CD4-positive, alpha-beta T cell treated with Interferon gamma for 1 hour (primary cell): ENCODE results near the gene COG2.
A peak's percentile ranks its signal among the peaks of the same experiment; 100 is the strongest.
"Not testable (repeated sequence)": the region's sequence is repeated elsewhere in the genome, so short reads cannot be mapped to it uniquely, and the experiment has no call there.

ENCODE experiments used
- DNase-seq: peaks from one replicate; pipeline ENCODE4 v3.0.0-alpha.2; 2020

COG2 gene, protein sequence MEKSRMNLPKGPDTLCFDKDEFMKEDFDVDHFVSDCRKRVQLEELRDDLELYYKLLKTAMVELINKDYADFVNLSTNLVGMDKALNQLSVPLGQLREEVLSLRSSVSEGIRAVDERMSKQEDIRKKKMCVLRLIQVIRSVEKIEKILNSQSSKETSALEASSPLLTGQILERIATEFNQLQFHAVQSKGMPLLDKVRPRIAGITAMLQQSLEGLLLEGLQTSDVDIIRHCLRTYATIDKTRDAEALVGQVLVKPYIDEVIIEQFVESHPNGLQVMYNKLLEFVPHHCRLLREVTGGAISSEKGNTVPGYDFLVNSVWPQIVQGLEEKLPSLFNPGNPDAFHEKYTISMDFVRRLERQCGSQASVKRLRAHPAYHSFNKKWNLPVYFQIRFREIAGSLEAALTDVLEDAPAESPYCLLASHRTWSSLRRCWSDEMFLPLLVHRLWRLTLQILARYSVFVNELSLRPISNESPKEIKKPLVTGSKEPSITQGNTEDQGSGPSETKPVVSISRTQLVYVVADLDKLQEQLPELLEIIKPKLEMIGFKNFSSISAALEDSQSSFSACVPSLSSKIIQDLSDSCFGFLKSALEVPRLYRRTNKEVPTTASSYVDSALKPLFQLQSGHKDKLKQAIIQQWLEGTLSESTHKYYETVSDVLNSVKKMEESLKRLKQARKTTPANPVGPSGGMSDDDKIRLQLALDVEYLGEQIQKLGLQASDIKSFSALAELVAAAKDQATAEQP

DNA sequence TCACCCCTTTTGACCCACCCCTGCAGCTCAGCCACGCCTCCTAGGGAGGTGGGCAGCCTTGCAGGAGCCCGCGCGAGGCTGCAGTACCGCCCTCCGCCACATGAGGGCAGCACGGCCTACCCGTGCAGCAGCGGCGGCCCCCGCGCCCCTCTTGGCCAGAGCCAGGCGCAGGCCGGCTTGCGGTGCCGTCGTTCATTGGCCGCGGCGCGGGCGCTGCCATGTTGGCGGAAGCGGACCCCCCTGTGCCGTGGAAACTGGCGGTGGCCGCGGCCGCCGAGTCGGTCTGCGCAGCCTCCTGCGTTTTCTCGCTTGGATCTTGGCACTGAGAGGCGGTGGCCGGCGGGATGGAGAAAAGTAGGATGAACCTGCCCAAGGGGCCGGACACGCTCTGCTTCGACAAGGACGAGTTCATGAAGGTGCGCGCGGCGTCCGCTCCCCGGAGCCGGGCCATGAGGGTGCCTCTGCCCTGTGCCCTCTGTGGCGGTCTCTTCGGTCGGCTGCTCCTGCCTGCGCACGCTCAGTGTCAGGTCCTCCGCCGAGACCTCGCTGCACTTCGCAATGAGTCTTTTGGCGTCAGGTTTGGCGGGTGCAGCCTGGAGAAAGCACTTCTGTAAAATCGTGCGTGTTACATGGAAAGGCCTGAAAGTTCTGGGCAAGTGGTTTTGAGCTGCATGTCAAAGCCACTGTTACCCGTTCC, at the start of gene COG2:
COG2 (plus strand) TSS at position 219 of the 697 bp plus-strand sequence; CDS start at position 345, 126 bp downstream.
- peak; percentile 90 for DNase-seq

DNA sequence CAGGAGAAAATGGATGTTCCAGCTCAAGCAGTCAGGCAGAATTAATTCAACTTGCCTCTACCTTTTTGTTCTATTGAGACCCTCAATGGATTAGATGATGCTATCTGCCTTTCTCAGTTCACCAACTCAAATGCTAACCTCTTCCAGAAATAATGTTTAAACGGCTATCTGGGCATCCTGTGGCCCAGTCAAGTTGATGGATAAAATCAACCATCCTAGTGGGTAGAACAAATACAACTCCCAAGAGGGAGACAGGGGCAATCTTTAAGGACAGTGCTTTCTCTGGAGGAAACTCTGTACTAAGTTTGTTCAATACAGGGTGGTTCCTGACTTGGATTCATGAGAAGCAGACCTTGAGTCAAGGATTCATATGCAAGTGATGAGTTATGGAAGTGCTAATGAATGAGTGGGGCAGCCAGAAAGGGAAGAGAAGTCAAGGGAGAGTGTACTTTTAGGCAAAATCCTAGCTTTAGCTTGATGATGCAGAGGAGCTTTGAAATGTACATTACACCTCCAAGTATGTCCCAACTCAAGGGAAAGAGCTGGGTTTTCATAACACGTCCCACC, 49.4 kb upstream of the COG2 start:
- DNase-seq: no peak

DNA sequence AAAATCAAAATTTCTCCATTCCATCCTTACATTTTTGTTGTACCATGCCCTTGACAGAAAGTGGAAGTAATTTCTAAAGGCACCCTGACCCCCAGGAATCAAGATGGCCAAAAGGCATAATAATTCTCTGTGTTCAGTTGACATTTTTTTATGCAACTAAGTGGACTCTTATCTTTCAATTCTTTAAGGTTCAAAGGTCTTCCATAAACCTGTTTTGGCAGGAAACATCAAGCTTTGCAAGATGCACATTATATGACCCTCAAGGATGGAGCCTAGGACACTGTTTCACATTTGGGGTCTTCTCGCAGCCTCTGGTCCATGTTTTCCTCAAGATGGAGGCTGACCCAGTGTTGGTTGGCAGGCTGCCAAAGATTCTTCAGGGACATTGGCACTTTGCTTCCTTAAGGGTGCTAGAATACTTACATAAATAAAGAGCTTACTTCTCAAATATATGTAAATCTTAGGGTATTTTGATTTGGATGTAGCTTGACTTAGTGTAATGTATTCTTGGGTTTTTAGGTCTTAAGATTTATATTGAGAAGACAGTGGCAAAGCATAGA, 48.0 kb upstream of the COG2 start:
- no peak for DNase-seq

DNA sequence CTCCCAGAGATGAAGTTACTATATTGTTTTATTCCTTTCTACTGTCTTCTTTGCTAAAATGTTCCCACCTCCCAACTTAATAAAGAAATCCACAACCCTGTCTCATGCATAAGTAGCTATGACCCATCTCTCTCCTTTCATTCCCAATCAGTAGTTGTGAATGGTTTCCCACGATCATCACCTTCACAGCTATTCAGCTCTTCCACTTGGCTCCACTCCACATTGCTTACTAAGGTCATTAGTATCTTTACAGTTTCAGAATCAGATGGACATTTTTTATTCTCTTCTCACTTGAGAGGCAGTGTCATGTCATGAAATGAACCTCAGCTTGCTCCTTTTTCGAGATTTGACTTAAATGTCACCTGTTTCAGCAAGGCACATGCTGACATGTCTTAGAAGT, 47.1 kb upstream of the COG2 start:
- no peak for DNase-seq

DNA sequence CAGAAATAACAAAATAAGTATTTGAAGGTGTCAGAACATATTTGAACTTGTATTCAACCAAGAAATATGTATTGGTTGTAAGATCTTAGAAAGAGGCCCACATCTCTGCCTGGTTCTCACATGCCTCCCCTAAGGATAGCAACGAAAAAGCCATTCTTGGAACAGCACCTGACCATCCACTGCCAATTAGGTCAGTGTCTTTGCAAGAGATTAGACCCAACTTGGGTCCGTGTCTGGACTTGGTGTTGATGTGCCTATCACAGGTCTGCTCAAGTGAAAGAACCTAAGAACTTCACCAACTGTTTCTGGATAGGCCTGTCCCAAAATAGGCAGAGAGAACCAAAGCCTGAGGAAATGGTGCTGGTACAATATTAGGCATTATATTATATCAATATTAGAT, 46.0 kb upstream of the COG2 start:
- DNase-seq: no peak

DNA sequence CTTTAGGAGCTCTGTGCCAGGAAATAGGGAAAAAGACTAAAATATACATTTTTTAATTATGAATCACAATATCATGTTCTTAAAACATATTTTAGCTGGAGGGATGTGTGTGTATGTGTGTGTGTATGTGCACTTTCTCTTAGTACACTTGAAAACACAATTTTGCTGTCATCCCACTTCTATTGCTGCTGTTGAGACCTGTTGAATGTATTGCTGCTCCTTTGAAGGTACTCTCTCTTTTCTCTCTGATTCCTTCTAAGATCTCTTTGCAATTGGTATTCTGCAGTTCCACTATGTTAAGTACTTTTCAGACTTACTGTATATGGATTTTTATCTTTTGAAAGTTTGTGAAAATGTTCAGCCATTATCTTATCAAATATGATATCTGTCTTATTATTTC, 43.5 kb upstream of the COG2 start:
- DNase-seq: no peak

DNA sequence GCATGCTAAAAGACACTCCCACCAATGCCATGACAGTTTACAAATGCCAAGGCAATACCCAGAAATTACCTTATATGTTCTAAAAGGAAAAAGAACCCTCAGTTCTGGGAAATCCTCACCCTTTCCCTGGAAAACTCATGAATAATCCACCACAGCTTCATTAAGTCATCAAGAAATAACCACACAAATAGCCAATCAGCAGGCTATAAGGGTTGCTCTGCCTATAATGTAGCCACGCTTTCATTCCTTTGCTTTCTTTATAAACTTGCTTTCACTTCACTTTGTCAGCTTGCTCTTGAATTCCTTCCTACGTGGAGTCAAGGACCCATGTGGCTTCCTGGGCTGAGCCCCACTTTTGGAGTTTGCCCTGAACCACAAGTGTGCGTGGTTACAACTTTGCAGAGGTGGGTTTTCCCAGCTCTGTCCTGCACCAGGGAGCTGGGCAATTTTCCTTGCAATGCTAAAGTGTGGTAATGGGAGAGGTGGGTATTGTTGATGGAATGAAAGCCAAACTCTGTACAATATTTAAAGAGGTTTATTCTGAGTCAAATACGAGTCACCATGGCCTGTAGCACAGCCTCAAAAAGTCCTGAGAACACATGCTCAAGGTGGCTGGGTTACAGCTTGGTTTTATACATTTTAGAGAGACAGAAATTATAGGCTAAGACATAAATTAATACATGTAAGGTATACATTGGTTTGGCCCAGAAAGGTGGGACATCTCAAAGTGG, 42.2 kb upstream of the COG2 start:
- no peak for DNase-seq

DNA sequence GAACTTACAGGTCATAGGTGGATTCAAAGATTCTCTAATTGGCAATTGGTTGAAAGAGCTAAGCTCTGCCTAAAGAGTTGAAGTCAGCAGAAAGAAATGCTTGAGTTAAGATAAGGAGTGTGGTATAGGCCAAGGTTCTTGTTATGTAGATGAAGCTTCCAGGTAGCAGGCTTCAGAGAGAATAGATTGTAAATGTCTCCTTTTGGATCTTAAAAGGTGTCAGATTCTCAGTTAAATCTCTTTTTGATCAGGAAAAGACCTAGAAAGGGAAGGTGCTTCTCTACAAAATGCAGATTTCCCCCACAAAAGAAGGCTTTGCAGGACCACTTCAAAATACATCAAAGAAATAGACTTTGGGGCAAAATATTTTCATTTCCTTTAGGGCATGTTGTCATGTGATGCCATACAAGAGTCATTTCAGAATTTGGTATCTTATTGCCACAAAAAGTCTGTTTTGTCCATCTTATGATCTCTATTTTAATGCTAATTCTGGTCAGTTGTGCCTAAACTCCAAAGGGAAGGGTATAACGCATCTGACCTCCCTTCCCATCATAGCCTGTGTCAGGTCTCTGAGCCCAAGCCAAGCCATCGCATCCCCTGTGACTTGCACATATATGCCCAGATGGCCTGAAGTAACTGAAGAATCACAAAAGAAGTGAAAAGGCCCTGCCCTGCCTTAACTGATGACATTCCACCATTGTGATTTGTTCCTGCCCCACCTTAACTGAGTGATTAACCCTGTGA, 41.5 kb upstream of the COG2 start:
- not testable (repeated sequence) for DNase-seq

DNA sequence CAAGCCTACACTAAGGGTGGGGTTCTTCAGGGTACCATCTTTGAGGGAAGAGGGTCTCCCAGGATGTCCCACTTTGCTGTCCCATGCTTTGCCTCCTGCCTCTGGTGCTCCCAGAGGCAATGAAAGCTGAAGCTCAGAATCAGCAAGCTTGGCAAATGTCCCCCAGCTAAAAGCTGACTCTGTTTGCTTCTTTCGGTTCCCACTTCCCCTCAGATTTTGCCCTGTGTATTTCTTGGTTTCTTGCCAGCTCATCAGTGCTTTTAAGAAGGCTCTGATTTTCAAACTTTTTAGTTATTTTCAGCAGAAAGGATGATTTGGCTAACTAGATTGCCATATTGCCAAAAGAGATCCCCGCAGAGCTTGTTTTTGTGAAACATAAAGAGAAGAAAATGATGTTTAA, 33.1 kb upstream of the COG2 start:
- DNase-seq: no peak

DNA sequence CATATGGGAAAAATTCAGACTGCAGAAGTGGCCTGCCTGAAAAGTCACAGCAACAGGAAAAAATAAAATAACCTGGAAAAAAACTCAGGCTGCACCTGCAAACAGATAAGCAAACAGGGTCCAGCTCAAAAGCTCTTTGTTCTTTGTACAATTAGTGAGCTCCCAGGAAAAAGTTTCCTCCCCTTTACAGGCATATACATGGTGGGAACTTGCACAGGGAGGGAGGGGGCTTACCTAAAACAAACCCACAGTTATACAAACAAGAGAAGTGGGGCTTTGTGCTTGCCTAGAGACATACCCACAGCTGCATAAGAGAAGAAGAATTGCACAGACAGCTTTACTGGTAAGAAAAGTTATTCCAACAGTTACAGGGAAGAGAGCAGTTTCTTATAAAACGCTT, 31.7 kb upstream of the COG2 start:
- DNase-seq: no peak

DNA sequence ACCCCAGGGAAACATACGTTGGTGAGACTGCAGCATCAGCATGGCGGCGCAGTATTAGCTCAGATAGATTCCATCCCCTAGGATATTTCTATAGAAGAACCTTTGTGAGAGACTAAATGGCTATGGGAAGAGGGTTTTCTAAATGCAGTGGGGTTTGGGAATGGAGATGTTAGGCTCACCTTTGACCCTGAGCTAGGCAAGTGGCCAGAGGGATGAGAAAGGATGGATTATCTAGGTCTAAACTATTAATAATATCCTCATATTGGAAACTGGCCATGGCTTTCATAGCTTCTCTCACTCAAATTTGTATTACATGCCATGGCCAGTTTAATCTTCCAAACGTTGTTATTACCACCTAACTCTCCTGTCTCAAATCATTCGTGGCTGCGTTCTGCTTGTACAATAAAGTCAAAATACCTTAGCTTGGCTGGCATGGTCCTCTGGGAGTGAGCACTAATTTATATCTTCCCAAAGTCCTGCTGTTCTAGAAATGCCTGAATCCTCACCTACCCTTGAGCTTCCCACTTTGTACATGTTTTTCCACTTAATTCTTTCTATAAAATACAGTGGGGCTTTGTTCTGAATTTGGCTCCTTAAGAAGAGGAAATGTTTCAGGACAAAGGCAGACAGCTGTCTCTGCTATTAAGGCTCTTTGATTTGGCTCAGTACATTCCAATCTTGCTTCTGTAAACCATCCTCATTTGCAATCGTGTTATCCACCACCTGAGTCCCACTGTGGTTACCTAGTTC, 31.0 kb upstream of the COG2 start:
- no peak for DNase-seq

DNA sequence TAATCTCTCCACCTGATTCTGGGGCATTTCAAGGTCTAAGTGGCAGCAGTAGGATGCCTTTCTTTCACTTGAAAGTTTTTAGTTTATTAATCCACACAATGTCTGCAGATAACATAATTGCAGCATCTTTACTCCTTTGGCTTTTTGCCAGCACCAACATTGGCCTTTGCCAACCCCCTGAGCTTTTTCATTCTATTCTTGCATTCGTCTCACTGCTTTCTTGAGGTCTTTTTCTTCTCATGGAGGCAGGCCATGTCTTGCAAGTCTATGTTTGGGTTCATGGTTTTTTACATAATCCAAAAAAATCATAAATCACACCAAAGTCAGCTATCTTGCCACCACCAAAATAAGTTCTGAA, 30.4 kb upstream of the COG2 start:
- no peak for DNase-seq

DNA sequence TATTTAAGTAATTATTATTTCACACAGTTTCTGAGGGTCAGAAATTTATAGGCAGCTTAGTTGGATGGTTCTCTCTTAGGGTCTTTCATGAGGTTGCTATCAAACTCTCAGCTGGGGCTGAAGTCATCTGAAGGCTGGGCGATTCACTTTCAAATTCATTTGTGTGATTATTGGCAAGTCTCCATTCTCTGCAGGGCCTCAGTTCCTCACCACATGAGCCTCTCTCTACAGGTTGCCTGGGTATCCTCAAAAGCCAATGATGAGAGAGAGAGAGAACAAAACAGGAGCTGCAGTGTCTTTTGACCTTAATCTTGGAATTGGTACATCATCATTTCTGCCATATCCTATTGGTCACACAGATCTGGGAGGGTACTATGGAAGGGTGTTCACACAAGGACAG, 29.6 kb upstream of the COG2 start:
- DNase-seq: no peak

DNA sequence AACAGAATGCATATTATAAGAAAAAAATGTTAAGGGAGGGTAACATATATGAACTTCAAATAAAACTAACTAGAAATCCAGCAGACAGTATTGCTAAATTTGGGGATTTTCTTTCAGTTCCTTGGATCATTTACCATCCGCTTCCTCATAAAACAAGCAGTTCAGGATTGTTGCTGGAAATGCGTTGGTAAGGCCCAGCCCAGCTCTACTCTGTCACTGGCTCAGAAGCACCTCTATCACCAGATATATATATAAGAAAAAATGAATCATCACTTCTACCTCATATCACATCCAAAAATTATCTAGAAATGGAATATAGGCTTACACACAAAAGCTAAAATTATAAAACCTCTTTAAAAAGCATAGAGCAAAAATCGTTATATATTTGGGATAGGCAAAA, 28.2 kb upstream of the COG2 start:
- DNase-seq: no peak

DNA sequence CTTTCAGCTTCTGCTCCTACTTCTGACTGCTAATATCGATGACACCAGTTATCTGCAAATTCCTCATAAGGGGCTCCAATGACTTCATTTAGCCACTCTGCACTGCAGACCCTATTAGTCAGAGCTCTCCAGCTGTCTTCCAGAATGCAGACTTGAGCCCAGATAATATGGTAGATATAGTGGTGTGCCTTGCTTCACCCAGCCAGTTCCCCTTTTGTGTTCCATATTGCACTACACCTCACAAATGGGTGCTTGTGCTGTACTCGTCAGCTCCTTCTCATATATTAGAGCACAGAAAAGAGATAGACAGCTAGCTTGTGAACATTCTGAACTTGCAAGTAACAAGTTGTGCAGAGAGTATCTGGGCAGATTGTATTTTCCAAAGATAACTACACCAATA, 23.7 kb upstream of the COG2 start:
- DNase-seq: no peak

DNA sequence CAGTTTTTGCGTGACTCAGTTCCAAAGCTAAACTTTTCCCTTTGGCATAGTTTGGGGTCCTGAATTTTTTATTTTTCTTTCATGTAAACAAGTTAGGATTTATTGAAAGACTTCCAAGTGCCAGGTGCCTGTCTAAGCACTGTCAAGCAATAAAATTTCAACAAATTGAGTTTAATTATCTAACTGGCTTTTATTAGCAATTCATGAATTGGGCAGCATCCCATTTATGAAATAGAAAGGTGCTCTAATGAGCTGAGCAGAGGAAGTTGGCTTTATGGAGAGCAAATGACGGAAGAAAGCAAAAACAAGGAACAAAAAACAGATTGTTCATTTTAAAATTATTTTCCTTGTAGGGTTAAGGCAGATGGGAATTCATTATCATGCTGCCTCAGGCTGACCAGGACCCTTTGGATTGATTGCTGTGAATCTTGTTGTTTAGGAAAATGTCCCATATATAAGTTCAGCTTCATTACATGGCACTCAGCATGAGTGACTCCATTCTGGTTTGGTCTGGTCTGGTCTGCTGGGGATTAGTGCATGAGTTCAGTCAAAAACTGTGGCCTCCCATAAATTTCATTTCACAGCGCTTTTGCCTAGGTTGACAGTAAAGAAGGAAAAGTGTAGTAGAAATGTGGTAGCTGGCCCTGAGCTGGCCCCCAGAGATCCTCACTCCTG, 21.5 kb upstream of the COG2 start:
- DNase-seq: no peak

DNA sequence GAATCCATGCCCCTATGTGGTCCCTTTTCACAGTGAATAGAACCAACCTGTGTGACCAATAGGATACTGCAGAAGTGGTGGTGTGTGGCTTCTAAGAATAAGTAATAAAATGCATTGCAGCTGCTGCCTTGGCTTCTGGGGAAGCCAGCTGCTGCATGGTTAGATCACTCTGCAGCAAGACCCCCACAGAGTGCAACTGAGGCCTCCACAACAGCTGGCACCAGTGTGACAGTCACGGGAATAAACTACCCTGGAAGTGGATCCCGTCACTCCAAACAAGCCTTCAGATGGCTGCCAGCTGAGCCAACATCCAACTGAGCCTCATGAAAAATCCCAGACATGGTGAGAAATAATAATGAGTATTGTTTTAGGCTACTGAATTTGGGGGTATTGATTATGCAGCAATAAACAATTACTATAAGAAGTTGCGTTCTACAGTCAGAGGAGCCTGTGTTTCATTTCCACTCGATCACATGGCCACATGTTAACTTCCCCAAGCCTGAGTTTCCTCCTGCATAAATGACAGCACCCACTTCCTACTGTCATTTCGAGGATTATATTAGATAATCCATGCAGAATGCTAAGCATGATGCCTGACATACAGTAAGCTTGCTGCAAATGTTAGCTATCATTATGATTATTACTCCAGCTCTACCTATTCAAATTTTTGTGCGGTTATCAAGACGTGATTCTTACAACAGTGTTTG, 20.8 kb upstream of the COG2 start:
- no peak for DNase-seq

DNA sequence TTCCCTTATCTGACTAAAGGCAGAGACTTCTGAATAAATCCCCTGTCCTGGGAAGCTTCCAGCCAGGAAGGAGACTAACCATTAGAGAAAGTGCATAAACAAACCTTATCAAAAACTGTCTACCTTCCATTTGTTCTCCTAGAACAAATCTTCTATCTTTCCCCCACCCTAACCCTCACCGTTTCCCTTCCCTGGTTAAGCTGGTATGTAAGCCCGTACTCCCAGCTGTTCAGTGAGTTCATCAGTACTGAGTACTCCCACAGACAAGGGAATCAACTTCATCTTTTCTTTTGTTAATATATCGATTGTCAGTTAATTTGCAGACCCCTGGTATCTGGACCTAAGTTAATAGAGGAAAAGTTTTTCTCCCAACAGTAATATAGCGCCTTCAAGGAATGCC, 20.1 kb upstream of the COG2 start:
- no peak for DNase-seq

DNA sequence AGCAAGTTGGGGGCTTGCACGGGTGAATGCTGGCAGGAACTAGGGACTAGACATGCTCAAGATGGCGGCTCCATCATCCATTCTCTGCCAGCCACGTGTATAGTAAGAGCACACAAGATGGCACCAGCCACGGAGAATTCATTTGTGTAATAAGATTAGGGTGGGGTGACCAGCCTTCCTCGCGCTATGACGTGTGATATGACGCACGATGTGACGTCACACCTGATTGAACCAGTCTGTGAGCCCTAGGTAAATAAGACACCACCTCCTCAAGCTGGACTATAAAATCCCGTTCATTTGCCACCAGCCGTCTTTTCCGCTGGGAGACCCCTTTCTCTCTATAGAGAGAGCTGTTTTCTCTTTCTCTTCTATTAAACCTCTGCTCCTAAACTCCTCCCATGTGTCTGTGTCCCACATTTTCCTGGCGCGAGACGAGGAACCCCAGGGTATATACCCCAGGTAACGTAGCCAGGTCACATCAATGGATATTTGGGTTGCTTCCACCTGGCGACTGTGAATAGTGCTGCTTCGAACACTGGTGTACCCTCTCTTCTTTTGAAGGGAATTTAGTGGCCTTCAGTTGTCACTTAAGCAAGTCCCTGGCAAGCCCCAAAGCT, 18.1 kb upstream of the COG2 start:
- no peak for DNase-seq
